Measurements from ENCODE around the gene DNAJB6. TPM values are rescaled to one million over a fixed set of nuclear protein-coding genes. Genes with fewer than 3 reads are reported as not detected.

The DNAJB6 gene
- polyA plus RNA-seq, result 106 TPM

DNA sequence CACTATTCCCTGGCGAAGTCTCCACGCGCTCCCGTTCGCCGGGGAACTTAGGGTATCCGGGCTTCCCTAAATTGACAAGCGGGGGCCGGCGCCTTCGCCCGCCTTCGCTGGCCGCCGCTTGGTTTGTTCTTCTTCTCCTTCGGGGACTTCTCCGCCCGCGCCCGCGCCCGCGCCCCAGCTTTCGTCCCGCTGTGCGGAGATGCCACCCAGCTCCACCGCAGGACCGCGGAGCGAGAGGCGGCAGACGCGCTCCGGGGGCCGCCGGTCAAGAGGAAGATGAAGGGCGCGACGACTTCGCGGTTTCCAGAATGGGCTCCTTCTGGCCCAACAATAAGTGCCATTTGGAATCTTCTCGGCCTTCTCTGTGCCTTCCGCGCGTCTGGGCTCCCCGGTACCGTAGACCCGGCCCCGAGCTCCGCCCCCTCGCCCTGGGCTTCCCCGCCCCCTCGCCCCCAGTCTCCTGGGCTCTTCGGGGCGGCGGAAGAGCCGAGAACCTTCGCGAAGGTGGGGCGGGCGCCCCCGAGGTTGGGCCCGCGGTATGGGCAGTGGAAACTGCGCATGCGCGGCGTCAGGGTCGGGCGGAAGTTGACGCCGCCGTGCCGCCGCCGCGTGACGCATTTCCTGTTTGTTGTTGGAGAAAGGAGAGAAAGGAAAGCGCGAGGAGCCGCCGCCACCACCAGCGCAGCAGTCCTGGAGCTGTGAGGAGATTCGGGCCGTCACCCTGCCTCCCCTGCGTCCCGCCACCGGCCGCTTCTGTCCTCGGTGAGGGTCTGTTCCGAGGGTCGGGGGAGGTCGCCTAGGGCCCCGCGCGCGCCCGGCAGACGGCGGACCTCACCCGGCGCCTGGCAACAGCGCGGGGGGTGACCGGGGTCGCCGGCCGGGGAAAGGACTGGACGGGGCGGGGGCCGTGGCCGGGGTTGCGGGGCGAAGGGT lies at the start of gene DNAJB6:
Gene DNAJB6 (plus strand): TSS at position 622 of the 933 bp plus-strand sequence. CDS start 21,569 bp downstream, outside the sequence.
- peak within 1 kb of the TSS; percentile 97 to 99 (median 98) for H3K27ac Mint-ChIP-seq
- H3K4me1 Mint-ChIP-seq, result peaks cover 42 to 52% (median 44%) of the 10 kb centered on the region in 3 donors
- H3K36me3 Mint-ChIP-seq, result no peaks in the 10 kb centered on the region
- peaks cover 5% of the 10 kb centered on the region for H3K27me3 Mint-ChIP-seq
- no peaks in the 10 kb centered on the region for H3K9me3 Mint-ChIP-seq
- H3K4me3 Mint-ChIP-seq, result peak within 1 kb of the TSS; percentile 97 to 99 (median 98)

GRCh38 chr7:157291404-157292080 lies 45.3 kb upstream of the DNAJB6 start:
- no peak overlapping the region for H3K4me3 Mint-ChIP-seq
- H3K9me3 Mint-ChIP-seq, result no peaks in the 10 kb centered on the region
- H3K27ac Mint-ChIP-seq, result no peak overlapping the region
- no peaks in the 10 kb centered on the region for H3K36me3 Mint-ChIP-seq
- no peaks in the 10 kb centered on the region for H3K4me1 Mint-ChIP-seq
- peaks cover 3% of the 10 kb centered on the region for H3K27me3 Mint-ChIP-seq

- Mint-ChIP-seq H3K36me3 (no peaks in the 10 kb centered on the region), H3K4me3 (no peak overlapping the region), H3K9me3 (no peaks in the 10 kb centered on the region), H3K4me1 (no peaks in the 10 kb centered on the region), H3K27ac (no peak overlapping the region), H3K27me3 (peaks cover 7% of the 10 kb centered on the region)
Observed at GRCh38 chr7:157292258-157292657, 44.5 kb upstream of the DNAJB6 start.

GRCh38 chr7:157292770-157293412 lies 43.9 kb upstream of the DNAJB6 start:
- H3K4me3 Mint-ChIP-seq, result no peak overlapping the region
- peaks cover 2% of the 10 kb centered on the region for H3K36me3 Mint-ChIP-seq
- H3K9me3 Mint-ChIP-seq, result no peaks in the 10 kb centered on the region
- H3K4me1 Mint-ChIP-seq, result no peaks in the 10 kb centered on the region
- peaks cover 9% of the 10 kb centered on the region for H3K27me3 Mint-ChIP-seq
- H3K27ac Mint-ChIP-seq, result no peak overlapping the region

GRCh38 chr7:157293413-157293788 lies 43.4 kb upstream of the DNAJB6 start:
- Mint-ChIP-seq H3K4me3 (no peak overlapping the region), H3K36me3 (peaks cover 2% of the 10 kb centered on the region), H3K27ac (no peak overlapping the region), H3K9me3 (no peaks in the 10 kb centered on the region), H3K27me3 (peaks cover 10% of the 10 kb centered on the region), H3K4me1 (no peaks in the 10 kb centered on the region)

DNA sequence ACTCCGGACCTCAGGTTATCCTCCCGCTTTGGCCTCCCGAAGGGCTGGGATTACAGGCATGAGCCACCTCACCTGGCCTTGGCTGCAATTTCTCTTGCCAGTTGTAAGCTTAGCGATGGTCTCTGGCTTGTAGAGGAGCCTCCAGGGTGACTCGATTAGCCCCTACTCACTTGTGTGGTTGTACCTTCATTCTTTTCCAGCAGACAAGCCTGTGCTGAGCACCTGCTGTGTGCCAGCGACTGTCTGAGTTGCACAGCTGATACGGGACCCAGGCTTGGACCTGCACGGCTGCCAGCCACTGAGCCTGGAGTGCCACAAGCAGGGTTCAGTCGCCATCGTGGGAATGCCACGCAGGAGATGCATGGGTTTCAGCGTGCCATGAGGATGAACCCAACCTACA lies 42.0 kb upstream of the DNAJB6 start:
- peaks cover 0 to 5% (median 2%) of the 10 kb centered on the region in 3 donors for H3K4me1 Mint-ChIP-seq
- H3K27me3 Mint-ChIP-seq, result peaks cover 10% of the 10 kb centered on the region
- H3K27ac Mint-ChIP-seq, result no peak overlapping the region
- peaks cover 2% of the 10 kb centered on the region for H3K36me3 Mint-ChIP-seq
- H3K4me3 Mint-ChIP-seq, result no peak overlapping the region
- H3K9me3 Mint-ChIP-seq, result no peaks in the 10 kb centered on the region

- Mint-ChIP-seq H3K27me3 (peaks cover 10% of the 10 kb centered on the region), H3K9me3 (no peaks in the 10 kb centered on the region), H3K27ac (no peak overlapping the region), H3K36me3 (peaks cover 2% of the 10 kb centered on the region), H3K4me3 (no peak overlapping the region), H3K4me1 (peaks cover 0 to 5% (median 2%) of the 10 kb centered on the region in 3 donors)
Observed at GRCh38 chr7:157295338-157295737, 41.5 kb upstream of the DNAJB6 start.

GRCh38 chr7:157297185-157297584 lies 39.6 kb upstream of the DNAJB6 start:
- H3K9me3 Mint-ChIP-seq, result no peaks in the 10 kb centered on the region
- no peak overlapping the region for H3K4me3 Mint-ChIP-seq
- H3K27ac Mint-ChIP-seq, result no peak overlapping the region
- H3K27me3 Mint-ChIP-seq, result peaks cover 11% of the 10 kb centered on the region
- H3K4me1 Mint-ChIP-seq, result peaks cover 10 to 12% (median 10%) of the 10 kb centered on the region in 3 donors
- H3K36me3 Mint-ChIP-seq, result peaks cover 2% of the 10 kb centered on the region

GRCh38 chr7:157299317-157299612 lies 37.5 kb upstream of the DNAJB6 start:
- H3K9me3 Mint-ChIP-seq, result no peaks in the 10 kb centered on the region
- peaks cover 2% of the 10 kb centered on the region for H3K36me3 Mint-ChIP-seq
- H3K4me1 Mint-ChIP-seq, result peaks cover 16 to 21% (median 17%) of the 10 kb centered on the region in 3 donors
- peaks cover 11% of the 10 kb centered on the region for H3K27me3 Mint-ChIP-seq
- H3K4me3 Mint-ChIP-seq, result no peak overlapping the region
- H3K27ac Mint-ChIP-seq, result peak overlapping the region in 1 of 3 donors; percentile 93

DNA sequence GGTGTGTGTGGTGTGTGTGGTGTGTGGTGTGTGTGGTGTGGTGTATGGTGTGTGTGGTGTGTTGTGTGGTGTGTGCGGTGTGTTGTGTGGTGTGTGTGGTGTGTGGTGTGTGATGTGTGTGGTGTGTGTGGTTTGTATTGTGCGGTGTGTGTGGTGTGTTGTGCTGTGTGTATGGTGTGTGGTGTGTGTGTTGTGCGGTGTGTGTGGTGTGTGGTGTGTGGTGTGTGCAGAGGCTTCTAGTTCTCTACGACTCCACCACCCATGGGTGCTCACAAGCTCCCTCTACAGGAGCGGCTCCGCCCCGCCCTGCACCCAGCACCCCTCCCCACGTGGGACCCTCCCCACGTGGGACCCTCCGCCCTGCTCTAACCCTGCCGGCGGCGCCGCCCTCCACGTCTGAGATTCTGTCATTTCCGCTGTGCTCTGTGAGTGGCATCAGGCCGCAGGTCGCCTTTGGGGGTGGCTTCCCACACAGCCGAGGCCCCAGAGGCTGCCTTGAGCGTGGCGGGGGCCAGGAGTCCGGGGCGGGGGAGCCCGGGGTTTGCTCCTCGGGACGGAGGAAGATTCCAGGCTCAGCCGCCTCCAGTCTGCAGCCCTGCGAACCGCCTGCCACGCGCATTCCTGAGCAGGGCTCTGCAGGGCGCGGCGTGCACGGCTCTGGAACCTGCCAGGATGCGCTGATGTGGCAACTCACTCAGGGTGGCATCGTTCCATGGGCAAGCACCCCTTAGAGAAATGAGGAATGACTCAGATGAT lies 37.0 kb upstream of the DNAJB6 start:
- Mint-ChIP-seq H3K36me3 (peaks cover 2% of the 10 kb centered on the region), H3K27me3 (peaks cover 11% of the 10 kb centered on the region), H3K4me1 (peaks cover 16 to 21% (median 17%) of the 10 kb centered on the region in 3 donors), H3K4me3 (no peak overlapping the region), H3K27ac (peak overlapping the region in 1 of 3 donors; percentile 93), H3K9me3 (no peaks in the 10 kb centered on the region)

- no peak overlapping the region for H3K4me3 Mint-ChIP-seq
- peaks cover 11% of the 10 kb centered on the region for H3K27me3 Mint-ChIP-seq
- H3K9me3 Mint-ChIP-seq, result no peaks in the 10 kb centered on the region
- H3K4me1 Mint-ChIP-seq, result peaks cover 16 to 21% (median 17%) of the 10 kb centered on the region in 3 donors
- peaks cover 2% of the 10 kb centered on the region for H3K36me3 Mint-ChIP-seq
- H3K27ac Mint-ChIP-seq, result no peak overlapping the region
Observed at GRCh38 chr7:157300369-157300825, 36.4 kb upstream of the DNAJB6 start.

GRCh38 chr7:157301610-157302120 lies 35.1 kb upstream of the DNAJB6 start:
- peak overlapping the region; percentile 71 to 96 (median 76) for H3K27ac Mint-ChIP-seq
- H3K4me1 Mint-ChIP-seq, result peaks cover 16 to 24% (median 17%) of the 10 kb centered on the region in 3 donors
- H3K27me3 Mint-ChIP-seq, result peaks cover 9% of the 10 kb centered on the region
- H3K4me3 Mint-ChIP-seq, result peak overlapping the region in 3 of 4 donors; percentile 50 to 94 (median 89)
- no peaks in the 10 kb centered on the region for H3K9me3 Mint-ChIP-seq
- H3K36me3 Mint-ChIP-seq, result peaks cover 2% of the 10 kb centered on the region

DNA sequence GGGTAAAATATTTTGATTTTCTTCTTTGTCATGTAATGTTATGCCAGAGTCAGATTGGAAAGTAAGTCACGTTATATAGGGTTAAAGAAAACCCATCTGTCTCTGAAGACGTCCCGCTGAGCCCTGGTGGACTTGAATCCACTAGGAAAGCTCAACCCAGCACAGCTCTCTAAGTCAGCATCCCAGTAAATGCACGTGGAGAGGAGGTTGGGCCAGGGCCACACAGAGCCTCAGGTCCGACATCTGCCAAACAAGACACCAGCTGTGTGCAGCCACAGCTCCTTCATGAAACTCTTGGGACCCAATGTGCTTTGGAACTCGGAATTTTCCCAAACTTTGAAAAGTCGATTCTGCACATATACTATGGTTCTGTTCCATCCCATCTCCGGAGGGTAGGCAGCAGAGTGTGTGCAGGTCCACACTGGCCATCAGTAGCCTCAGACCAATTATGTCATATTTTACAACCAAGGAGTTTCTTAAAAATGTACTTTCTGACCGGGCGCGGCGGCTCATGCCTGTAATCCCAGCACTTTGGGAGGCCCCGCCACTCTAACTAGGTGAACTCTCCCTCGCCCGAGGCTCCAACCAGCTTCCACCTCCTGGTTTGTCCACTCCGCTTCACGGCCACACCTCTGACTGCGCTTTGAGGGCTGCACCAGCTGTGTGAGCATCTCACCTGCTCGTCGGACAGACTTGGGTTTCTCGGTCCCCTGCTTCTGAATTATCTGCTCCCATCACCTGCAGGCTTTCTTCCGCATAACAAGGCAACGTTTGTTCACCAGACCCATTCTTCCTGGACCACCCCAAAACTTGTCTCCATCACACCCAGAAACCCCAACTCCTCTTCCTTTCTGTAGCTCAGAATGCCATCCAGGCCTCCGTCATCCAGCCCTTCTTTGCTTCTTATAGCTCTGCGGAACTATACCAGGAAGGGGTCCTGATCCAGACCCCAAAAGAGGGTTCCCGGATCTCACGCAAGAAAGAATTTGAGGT lies 29.7 kb upstream of the DNAJB6 start:
- H3K4me3 Mint-ChIP-seq, result no peak overlapping the region

More for the DNA sequence above, 29.7 kb upstream of the DNAJB6 start:
- Mint-ChIP-seq H3K27ac (no peak overlapping the region), H3K4me1 (peaks cover 7 to 12% (median 7%) of the 10 kb centered on the region in 3 donors), H3K36me3 (peaks cover 1% of the 10 kb centered on the region), H3K9me3 (no peaks in the 10 kb centered on the region), H3K27me3 (peaks cover 6% of the 10 kb centered on the region)
